ENCODE measurements around the gene MUC20. TPM values are rescaled to one million over a fixed set of nuclear protein-coding genes. Genes with fewer than 3 reads are reported as not detected.
A peak's percentile ranks its signal among the peaks of the same experiment; 100 is the strongest.

Gene MUC20
- total and polyA plus RNA-seq, 2 experiments from 2014 or later: 0.29 TPM; not detected in 1

- H3K9me3 Mint-ChIP-seq: peaks cover 5% of the 10 kb centered on the region; the same call in 2 of the 3 replicates
- no peak overlapping the region for H3K4me2 ChIP-seq
- H3F3A ChIP-seq (replicated peaks; ENCODE audit: low read depth): no peaks in the 10 kb centered on the region
- H3K27me3 Mint-ChIP-seq (ENCODE audit: insufficient read depth, low read depth, poor library complexity): peaks cover 7% of the 10 kb centered on the region
- H3K27me3 ChIP-seq (ENCODE audit: insufficient read depth): no peaks in the 10 kb centered on the region
- ATAC-seq (no peak), DNase-seq (ENCODE audit: low spot score) (no peak)
- no peak overlapping the region for H2AFZ ChIP-seq
- H3K4me3 Mint-ChIP-seq: no peak overlapping the region
- H3K4me1 ChIP-seq (ENCODE audit: insufficient read depth): no peaks in the 10 kb centered on the region
- H3K36me3 Mint-ChIP-seq (ENCODE audit: low read depth): no peaks in the 10 kb centered on the region
- 0 out of 2 replicates have a peak overlapping the region, but pooled peaks have one; percentile 56 for H3K27ac Mint-ChIP-seq
- no peak overlapping the region for H3K4me3 ChIP-seq
- H3K27ac ChIP-seq (ENCODE audit: low read depth): no peak overlapping the region
- no peaks in the 10 kb centered on the region for H3K79me2 ChIP-seq (replicated peaks; ENCODE audit: insufficient read depth)
- no peaks in the 10 kb centered on the region; the same call in 1 of the 3 replicates for H3K4me1 Mint-ChIP-seq
- TF ChIP-seq JUNB (IDR thresholded peaks at IDR 0.05; ENCODE audit: unreplicated experiment) (no peak), ZNF462 (CRISPR knock-in tag; IDR thresholded peaks at IDR 0.05) (no peak), POLR2AphosphoS5 (IDR thresholded peaks at IDR 0.05; ENCODE audit: low read depth) (no peak), STAT1 (IDR thresholded peaks at IDR 0.05; ENCODE audit: unreplicated experiment) (no peak), ZNF114 (CRISPR knock-in tag; IDR thresholded peaks at IDR 0.05) (no peak), NANOG (IDR thresholded peaks at IDR 0.05; ENCODE audit: borderline replicate concordance) (no peak), ZNF331 (CRISPR knock-in tag; IDR thresholded peaks at IDR 0.05; ENCODE audit: low read depth) (no peak), EZH2phosphoT487 (IDR thresholded peaks at IDR 0.05; ENCODE audit: unreplicated experiment) (no peak), CREB1 (CRISPR knock-in tag; IDR thresholded peaks at IDR 0.05; ENCODE audit: low read depth) (no peak), EZH2 (IDR thresholded peaks at IDR 0.05; ENCODE audit: low read depth, unreplicated experiment) (no peak)
- TF ChIP-seq, protein P1, sequence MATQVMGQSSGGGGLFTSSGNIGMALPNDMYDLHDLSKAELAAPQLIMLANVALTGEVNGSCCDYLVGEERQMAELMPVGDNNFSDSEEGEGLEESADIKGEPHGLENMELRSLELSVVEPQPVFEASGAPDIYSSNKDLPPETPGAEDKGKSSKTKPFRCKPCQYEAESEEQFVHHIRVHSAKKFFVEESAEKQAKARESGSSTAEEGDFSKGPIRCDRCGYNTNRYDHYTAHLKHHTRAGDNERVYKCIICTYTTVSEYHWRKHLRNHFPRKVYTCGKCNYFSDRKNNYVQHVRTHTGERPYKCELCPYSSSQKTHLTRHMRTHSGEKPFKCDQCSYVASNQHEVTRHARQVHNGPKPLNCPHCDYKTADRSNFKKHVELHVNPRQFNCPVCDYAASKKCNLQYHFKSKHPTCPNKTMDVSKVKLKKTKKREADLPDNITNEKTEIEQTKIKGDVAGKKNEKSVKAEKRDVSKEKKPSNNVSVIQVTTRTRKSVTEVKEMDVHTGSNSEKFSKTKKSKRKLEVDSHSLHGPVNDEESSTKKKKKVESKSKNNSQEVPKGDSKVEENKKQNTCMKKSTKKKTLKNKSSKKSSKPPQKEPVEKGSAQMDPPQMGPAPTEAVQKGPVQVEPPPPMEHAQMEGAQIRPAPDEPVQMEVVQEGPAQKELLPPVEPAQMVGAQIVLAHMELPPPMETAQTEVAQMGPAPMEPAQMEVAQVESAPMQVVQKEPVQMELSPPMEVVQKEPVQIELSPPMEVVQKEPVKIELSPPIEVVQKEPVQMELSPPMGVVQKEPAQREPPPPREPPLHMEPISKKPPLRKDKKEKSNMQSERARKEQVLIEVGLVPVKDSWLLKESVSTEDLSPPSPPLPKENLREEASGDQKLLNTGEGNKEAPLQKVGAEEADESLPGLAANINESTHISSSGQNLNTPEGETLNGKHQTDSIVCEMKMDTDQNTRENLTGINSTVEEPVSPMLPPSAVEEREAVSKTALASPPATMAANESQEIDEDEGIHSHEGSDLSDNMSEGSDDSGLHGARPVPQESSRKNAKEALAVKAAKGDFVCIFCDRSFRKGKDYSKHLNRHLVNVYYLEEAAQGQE (IDR thresholded peaks at IDR 0.05; ENCODE audit: unreplicated experiment): no peak
- TF ChIP-seq, protein P2, sequence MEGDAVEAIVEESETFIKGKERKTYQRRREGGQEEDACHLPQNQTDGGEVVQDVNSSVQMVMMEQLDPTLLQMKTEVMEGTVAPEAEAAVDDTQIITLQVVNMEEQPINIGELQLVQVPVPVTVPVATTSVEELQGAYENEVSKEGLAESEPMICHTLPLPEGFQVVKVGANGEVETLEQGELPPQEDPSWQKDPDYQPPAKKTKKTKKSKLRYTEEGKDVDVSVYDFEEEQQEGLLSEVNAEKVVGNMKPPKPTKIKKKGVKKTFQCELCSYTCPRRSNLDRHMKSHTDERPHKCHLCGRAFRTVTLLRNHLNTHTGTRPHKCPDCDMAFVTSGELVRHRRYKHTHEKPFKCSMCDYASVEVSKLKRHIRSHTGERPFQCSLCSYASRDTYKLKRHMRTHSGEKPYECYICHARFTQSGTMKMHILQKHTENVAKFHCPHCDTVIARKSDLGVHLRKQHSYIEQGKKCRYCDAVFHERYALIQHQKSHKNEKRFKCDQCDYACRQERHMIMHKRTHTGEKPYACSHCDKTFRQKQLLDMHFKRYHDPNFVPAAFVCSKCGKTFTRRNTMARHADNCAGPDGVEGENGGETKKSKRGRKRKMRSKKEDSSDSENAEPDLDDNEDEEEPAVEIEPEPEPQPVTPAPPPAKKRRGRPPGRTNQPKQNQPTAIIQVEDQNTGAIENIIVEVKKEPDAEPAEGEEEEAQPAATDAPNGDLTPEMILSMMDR (conservative IDR thresholded peaks at IDR 0.05; ENCODE audit: low read depth in 2 of 2): no peak
- TF ChIP-seq, protein P3, sequence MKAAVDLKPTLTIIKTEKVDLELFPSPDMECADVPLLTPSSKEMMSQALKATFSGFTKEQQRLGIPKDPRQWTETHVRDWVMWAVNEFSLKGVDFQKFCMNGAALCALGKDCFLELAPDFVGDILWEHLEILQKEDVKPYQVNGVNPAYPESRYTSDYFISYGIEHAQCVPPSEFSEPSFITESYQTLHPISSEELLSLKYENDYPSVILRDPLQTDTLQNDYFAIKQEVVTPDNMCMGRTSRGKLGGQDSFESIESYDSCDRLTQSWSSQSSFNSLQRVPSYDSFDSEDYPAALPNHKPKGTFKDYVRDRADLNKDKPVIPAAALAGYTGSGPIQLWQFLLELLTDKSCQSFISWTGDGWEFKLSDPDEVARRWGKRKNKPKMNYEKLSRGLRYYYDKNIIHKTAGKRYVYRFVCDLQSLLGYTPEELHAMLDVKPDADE (IDR thresholded peaks at IDR 0.05): no peak
- H3K9me2 ChIP-seq (ENCODE audit: insufficient read depth): no peaks in the 10 kb centered on the region
- no peaks in the 10 kb centered on the region for H4K20me1 ChIP-seq (replicated peaks; ENCODE audit: insufficient read depth)
- H3K36me3 ChIP-seq (ENCODE audit: insufficient read depth): no peaks in the 10 kb centered on the region
These were observed 43.4 kb downstream of the MUC20 start for GRCh38 chr3:195763843-195764825.
